Panc1 (cell line): ENCODE data around the gene GMDS.

ENCODE experiments used
- CTCF ChIP-seq: fragments of 450-650 bp; IDR thresholded peaks from 2 replicates; pipeline ENCODE4 v1.5.1; 2017; ENCODE audit warnings: mild to moderate bottlenecking
- POLR2AphosphoS5 ChIP-seq: IDR thresholded peaks from 2 replicates; pipeline ENCODE4 v1.6.1; 2012; ENCODE audit warnings: mild to moderate bottlenecking, low read depth, low read length, moderate library complexity
- REST ChIP-seq, 2 experiments: IDR thresholded peaks; 2 replicates each; pipeline ENCODE4 v1.6.1; 2011 to 2012; ENCODE audit warnings: low read depth in 2 of 2, control low read depth in 1 of 2, low read length in 1 of 2, mild to moderate bottlenecking in 1 of 2, moderate library complexity in 1 of 2; ENCODE audit not compliant: insufficient read depth in 1 of 2

DNA sequence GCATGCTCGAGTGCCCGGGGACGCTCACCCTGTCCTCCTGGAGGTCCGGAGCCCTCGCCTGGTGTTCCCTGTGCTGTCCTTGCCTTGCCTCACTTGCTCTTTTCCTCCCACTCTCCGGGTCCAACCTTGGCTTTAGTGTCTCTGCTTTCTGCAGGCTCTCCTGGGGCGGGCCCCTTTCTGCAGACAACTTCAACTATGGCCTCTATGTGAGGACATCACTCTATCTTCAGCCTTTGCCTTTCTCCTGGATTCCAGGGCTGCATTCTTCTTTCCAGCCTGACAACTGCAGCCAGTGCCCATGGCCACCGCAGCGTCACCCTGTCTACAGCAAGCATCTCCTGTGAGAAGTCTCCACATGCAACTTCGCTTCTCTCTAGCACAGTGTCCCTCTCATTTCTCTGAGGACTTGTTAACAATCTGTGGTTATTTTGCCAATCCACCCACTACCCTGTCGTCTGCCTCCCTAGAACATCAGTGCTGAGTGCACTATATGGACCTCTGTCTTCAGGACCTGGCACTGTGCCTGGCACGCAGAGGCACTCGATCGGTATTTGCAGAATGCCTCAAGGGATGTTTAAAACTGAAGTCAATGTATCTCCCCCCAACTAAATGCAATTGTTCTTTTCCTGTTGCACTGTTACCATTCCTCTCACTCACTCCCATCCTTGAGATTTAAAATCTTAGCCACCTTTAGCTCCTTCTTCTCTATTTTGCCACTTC, 599.8 kb downstream of the GMDS start:
- no peak for TF ChIP-seq REST (IDR thresholded peaks at IDR 0.05; ENCODE audit: insufficient read depth in 1 of 2, low read depth in 2 of 2, low read length in 1 of 2)
- TF ChIP-seq CTCF, result no peak
- no peak for TF ChIP-seq POLR2AphosphoS5
